Neuronal stem cell (in vitro differentiated cells): Measurements from ENCODE around the gene GMDS.
A peak's percentile ranks its signal among the peaks of the same experiment; 100 is the strongest.

Experiments
- DNase-seq: peaks from one replicate; pipeline ENCODE4 v3.0.0-alpha.2; 2013; ENCODE audit warnings: low spot score
- H2AFZ ChIP-seq: one replicate; pipeline ENCODE4 v1.6.1; 2013; ENCODE audit warnings: mild to moderate bottlenecking, low read length, inconsistent platforms
- H2AK5ac ChIP-seq: 2 replicates; pipeline ENCODE4 v1.6.1; 2013; ENCODE audit warnings: low read depth, mild to moderate bottlenecking, inconsistent platforms, low read length, moderate library complexity, mixed read lengths
- H2BK120ac ChIP-seq: 2 replicates; pipeline ENCODE4 v1.6.1; 2013; ENCODE audit warnings: low read depth, mild to moderate bottlenecking, inconsistent platforms, low read length, moderate library complexity, mixed read lengths
- H2BK12ac ChIP-seq: one replicate; pipeline ENCODE4 v1.6.1; 2013; ENCODE audit warnings: low read length, inconsistent platforms
- H2BK15ac ChIP-seq: 2 replicates; pipeline ENCODE4 v1.6.1; 2013; ENCODE audit warnings: mild to moderate bottlenecking, low read length, inconsistent platforms, mixed read lengths
- H2BK5ac ChIP-seq: one replicate; pipeline ENCODE4 v1.6.1; 2013; ENCODE audit warnings: inconsistent platforms, mild to moderate bottlenecking, low read length, moderate library complexity
- H3K14ac ChIP-seq: one replicate; pipeline ENCODE4 v1.6.1; 2013; ENCODE audit warnings: low read length, inconsistent platforms
- H3K18ac ChIP-seq: 2 replicates; pipeline ENCODE4 v1.6.1; 2013; ENCODE audit warnings: low read length, inconsistent platforms
- H3K23ac ChIP-seq: 2 replicates; pipeline ENCODE4 v1.6.1; 2013; ENCODE audit warnings: low read depth, mild to moderate bottlenecking, mixed read lengths, low read length, inconsistent platforms; ENCODE audit not compliant: poor library complexity
- H3K27ac ChIP-seq: replicated peaks from 3 replicates; pipeline ENCODE4 v1.5.1; 2013; ENCODE audit warnings: low read length, inconsistent platforms
- H3K27me3 ChIP-seq, 3 experiments: 2 replicates each; pipeline ENCODE4 v1.6.1; 2013; ENCODE audit warnings: low read length in 3 of 3, mild to moderate bottlenecking in 2 of 3, inconsistent platforms in 1 of 3, low read depth in 1 of 3, mixed read lengths in 1 of 3, moderate library complexity in 1 of 3; ENCODE audit not compliant: control insufficient read depth in 3 of 3, insufficient read depth in 3 of 3
- H3K36me3 ChIP-seq, 2 donors: replicated peaks in 1 of 2; 2 replicates each; pipeline ENCODE4 v1.6.1; 2013; ENCODE audit warnings: low read length in 2 of 2; ENCODE audit not compliant: control insufficient read depth in 2 of 2, insufficient read depth in 2 of 2
- H3K4ac ChIP-seq: 2 replicates; pipeline ENCODE4 v1.6.1; 2013; ENCODE audit warnings: inconsistent platforms, mild to moderate bottlenecking, low read length, moderate library complexity
- H3K4me1 ChIP-seq, 2 donors: 1 replicate in 1 of 2; 2 replicates in 1 of 2; pipeline ENCODE4 v1.6.1; 2013; ENCODE audit warnings: low read length in 2 of 2, low read depth in 1 of 2; ENCODE audit not compliant: control insufficient read depth in 2 of 2, insufficient read depth in 1 of 2
- H3K4me2 ChIP-seq: one replicate; pipeline ENCODE4 v1.6.1; 2013; ENCODE audit warnings: mild to moderate bottlenecking, low read length, inconsistent platforms; ENCODE audit not compliant: insufficient read depth, poor library complexity, severe bottlenecking
- H3K4me3 ChIP-seq, 2 donors: 2 replicates each; pipeline ENCODE4 v1.5.1; 2013; ENCODE audit warnings: low read length in 2 of 2, mild to moderate bottlenecking in 2 of 2, inconsistent platforms in 1 of 2, moderate library complexity in 1 of 2
- H3K79me1 ChIP-seq: one replicate; pipeline ENCODE4 v1.6.1; 2013; ENCODE audit warnings: low read depth, mild to moderate bottlenecking, inconsistent platforms, low read length, moderate library complexity
- H3K9ac ChIP-seq: one replicate; pipeline ENCODE4 v1.6.1; 2013; ENCODE audit warnings: mild to moderate bottlenecking, low read depth, low read length, inconsistent platforms; ENCODE audit not compliant: poor library complexity
- H3K9me3 ChIP-seq, 2 donors: replicated peaks in 1 of 2; 2 replicates each; pipeline versions ENCODE3 to v1.6.1; 2013; ENCODE audit warnings: low read length in 2 of 2, mild to moderate bottlenecking in 2 of 2, inconsistent platforms in 1 of 2, low read depth in 1 of 2, mixed read lengths in 1 of 2, moderate library complexity in 1 of 2; ENCODE audit not compliant: control insufficient read depth in 2 of 2, insufficient read depth in 1 of 2
- H4K8ac ChIP-seq: one replicate; pipeline ENCODE4 v1.6.1; 2013; ENCODE audit warnings: low read depth, mild to moderate bottlenecking, inconsistent platforms, low read length, moderate library complexity
- H4K91ac ChIP-seq: one replicate; pipeline ENCODE4 v1.6.1; 2013; ENCODE audit warnings: low read length, low read depth, mild to moderate bottlenecking, inconsistent platforms; ENCODE audit not compliant: poor library complexity
- WGBS, 2 donors: extraction: QIAGEN DNeasy Blood & Tissue Kit; methylation state at CpG; one replicate each; pipeline ENCODE4 v1.1.7; 2013; ENCODE audit warnings: missing lambda C conversion rate in 2 of 2, mixed read lengths in 1 of 2; ENCODE audit not compliant: insufficient read length in 2 of 2, insufficient replicate concordance in 1 of 2; ENCODE audit errors: extremely low coverage in 2 of 2; 5-methylcytosine and 5-hydroxymethylcytosine counted together

The GMDS gene

GRCh38 chr6:1838604-1839213 is 406.7 kb downstream of the GMDS start:
- Histone ChIP-seq H2AK5ac (no peak overlapping the region), H3K4me2 (no peak overlapping the region), H2AFZ (no peak overlapping the region), H3K9ac (no peak overlapping the region), H4K8ac (no peak overlapping the region), H3K4me3 (no peak overlapping the region), H2BK5ac (no peak overlapping the region), H3K9me3 (peaks cover 0 to under 1% of the 10 kb centered on the region in 2 donors), H3K23ac (no peak overlapping the region), H3K4me1 (peaks cover 12 to 18% of the 10 kb centered on the region in 2 donors), H2BK12ac (no peak overlapping the region), H3K4ac (no peak overlapping the region), H3K79me1 (no peaks in the 10 kb centered on the region), H3K14ac (no peak overlapping the region), H2BK120ac (no peak overlapping the region), H3K36me3 (no peaks in the 10 kb centered on the region), H3K27ac (no peak overlapping the region), H4K91ac (no peak overlapping the region), H3K27me3 (no peaks in the 10 kb centered on the region), H2BK15ac (no peak overlapping the region), H3K18ac (no peak overlapping the region)
- WGBS, 2 donors: no CpG with 5 or more reads among the region's 5 CpGs
- DNase-seq: no peak

- Histone ChIP-seq H2BK5ac (no peak overlapping the region), H2BK12ac (no peak overlapping the region), H2AK5ac (no peak overlapping the region), H3K27me3 (no peaks in the 10 kb centered on the region), H2BK120ac (no peak overlapping the region), H3K27ac (peak overlapping the region; percentile 74), H3K4ac (no peak overlapping the region), H3K79me1 (no peaks in the 10 kb centered on the region), H2AFZ (peak overlapping the region; percentile 73), H3K9ac (no peak overlapping the region), H3K4me3 (no peak overlapping the region), H4K8ac (no peak overlapping the region), H3K23ac (no peak overlapping the region), H3K9me3 (no peaks in the 10 kb centered on the region), H3K14ac (no peak overlapping the region), H3K4me1 (peaks cover 14 to 18% of the 10 kb centered on the region in 2 donors), H4K91ac (no peak overlapping the region), H2BK15ac (no peak overlapping the region), H3K18ac (peak overlapping the region; percentile 15), H3K4me2 (peak overlapping the region; percentile 19), H3K36me3 (no peaks in the 10 kb centered on the region)
- DNase-seq: no peak
- no CpG with 5 or more reads among the region's 2 CpGs for WGBS, 2 donors
Observed at GRCh38 chr6:1837826-1838225, 407.6 kb downstream of the GMDS start.

DNA sequence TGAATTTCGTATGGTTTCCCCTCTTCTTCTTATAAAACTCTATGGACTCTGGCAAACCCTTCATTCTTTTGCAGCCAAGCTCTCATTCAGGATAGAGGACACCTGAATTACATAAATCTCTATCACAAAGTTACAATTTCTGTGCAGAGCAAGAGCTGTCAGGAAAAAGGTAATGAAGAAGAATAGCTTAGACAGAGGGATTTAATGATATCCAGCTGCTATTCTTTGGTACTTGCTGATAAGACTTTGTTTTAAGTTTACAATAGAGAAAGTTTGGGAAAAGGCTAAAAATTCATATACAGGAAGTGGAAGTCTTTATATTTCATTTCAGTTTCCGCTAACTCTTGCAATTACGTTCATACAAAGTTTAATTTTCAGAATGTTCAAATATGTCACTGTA is 408.7 kb downstream of the GMDS start:
- no peaks in the 10 kb centered on the region for H3K36me3 ChIP-seq
- no peak overlapping the region for H2BK120ac ChIP-seq
- no peak overlapping the region for H3K18ac ChIP-seq
- H4K91ac ChIP-seq: no peak overlapping the region
- DNase-seq: no peak
- H3K23ac ChIP-seq: no peak overlapping the region
- H2AK5ac ChIP-seq: no peak overlapping the region
- peaks cover 14 to 18% of the 10 kb centered on the region in 2 donors for H3K4me1 ChIP-seq
- no peak overlapping the region for H3K14ac ChIP-seq
- H2AFZ ChIP-seq: no peak overlapping the region
- no peak overlapping the region for H2BK12ac ChIP-seq
- no peak overlapping the region for H3K4ac ChIP-seq
- H3K27me3 ChIP-seq: no peaks in the 10 kb centered on the region
- H3K79me1 ChIP-seq: no peaks in the 10 kb centered on the region
- H3K9me3 ChIP-seq: no peaks in the 10 kb centered on the region
- no peak overlapping the region for H2BK5ac ChIP-seq
- no peak overlapping the region for H3K27ac ChIP-seq
- H2BK15ac ChIP-seq: no peak overlapping the region
- no CpG with 5 or more reads among the region's 3 CpGs for WGBS, 2 donors
- no peak overlapping the region for H3K9ac ChIP-seq
- H3K4me2 ChIP-seq: no peak overlapping the region
- no peak overlapping the region for H4K8ac ChIP-seq
- no peak overlapping the region for H3K4me3 ChIP-seq

DNA sequence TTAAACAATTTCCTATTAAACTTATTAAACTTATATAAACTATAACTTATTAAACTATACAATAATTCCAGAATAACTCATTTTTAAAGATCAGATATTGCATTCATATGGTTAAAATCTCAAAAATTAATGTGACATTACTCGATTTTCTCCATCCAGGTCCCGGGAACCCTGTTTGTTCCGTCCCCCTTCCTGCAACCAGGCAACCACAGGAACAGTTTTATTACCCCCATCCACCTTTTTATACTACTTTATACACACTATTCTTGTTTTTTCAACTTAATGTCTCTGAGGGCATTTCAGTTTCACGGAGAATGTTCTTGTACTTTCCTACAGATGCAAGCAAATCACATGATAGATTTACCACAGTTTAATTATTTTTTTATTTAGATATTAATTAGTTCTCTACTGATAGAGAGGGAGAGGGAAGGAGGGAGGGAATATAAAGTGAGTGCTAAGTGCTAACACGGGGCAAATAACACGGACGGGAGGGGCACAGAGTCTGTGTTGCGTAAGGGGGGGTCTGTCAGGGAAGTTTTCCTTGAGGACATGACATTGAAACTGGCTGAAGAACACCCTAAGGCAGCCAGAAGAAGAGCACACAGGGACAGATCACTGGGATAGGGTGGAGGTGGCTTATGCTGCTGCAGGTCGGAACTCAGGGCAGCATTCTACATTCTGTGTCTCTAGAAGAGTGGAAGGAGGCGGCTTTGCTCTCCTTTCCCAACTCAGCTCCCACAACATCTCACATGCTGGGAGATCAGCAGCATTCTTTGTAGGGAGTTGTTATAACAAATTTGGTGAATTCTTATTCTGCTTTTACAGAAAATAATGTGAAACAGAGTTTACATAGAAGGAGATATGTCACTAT is 410.5 kb downstream of the GMDS start:
- no peak overlapping the region for H4K8ac ChIP-seq
- no peaks in the 10 kb centered on the region for H3K27me3 ChIP-seq
- no peaks in the 10 kb centered on the region for H3K79me1 ChIP-seq
- peaks cover 14 to 18% of the 10 kb centered on the region in 2 donors for H3K4me1 ChIP-seq
- H3K9ac ChIP-seq: no peak overlapping the region
- H3K23ac ChIP-seq: no peak overlapping the region
- no peak overlapping the region for H3K27ac ChIP-seq
- H3K14ac ChIP-seq: no peak overlapping the region
- H3K9me3 ChIP-seq: no peaks in the 10 kb centered on the region
- no peak for DNase-seq
- H2BK5ac ChIP-seq: no peak overlapping the region
- no peak overlapping the region for H2BK120ac ChIP-seq
- no peak overlapping the region for H2BK15ac ChIP-seq
- H3K4me3 ChIP-seq: no peak overlapping the region
- WGBS, 2 donors: no CpG with 5 or more reads among the region's 10 CpGs
- no peak overlapping the region for H3K4ac ChIP-seq
- no peak overlapping the region for H2AFZ ChIP-seq
- no peak overlapping the region for H2BK12ac ChIP-seq
- no peak overlapping the region for H4K91ac ChIP-seq
- no peak overlapping the region for H3K4me2 ChIP-seq
- no peak overlapping the region for H2AK5ac ChIP-seq
- H3K18ac ChIP-seq: no peak overlapping the region
- H3K36me3 ChIP-seq: no peaks in the 10 kb centered on the region
